GM18508 (cell line): ENCODE results near the gene SDE2.
"Not testable (repeated sequence)": the region's sequence is repeated elsewhere in the genome, so short reads cannot be mapped to it uniquely, and the experiment has no call there.

ENCODE experiments used
- ATAC-seq: cut with Tn5 transposase; IDR thresholded peaks from one replicate; pipeline ENCODE4 v1.9.1; 2021; ENCODE audit warnings: moderate number of reproducible peaks; ENCODE audit not compliant: insufficient read depth, unreplicated experiment

Gene SDE2

DNA sequence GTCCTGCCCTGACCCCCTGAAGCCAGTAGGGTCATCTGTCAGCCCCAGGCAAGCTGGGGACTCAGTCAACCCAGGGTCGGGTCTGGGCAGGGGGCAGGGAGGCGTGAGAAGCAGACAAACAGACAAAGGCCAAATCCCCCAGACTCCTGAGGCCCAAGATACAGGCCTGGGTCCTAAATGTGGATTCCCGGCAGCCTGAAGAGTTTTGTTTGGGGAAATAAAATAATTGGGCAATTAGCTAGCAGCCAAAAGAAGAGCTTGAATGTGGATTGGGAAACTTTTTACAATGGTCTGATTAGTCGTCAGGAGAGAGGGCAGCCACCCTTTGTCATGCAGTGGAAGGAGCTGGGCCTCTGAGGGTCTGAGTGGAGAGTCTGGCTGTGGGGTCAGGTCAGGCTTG, 53.6 kb downstream of the SDE2 start:
- no peak for ATAC-seq

DNA sequence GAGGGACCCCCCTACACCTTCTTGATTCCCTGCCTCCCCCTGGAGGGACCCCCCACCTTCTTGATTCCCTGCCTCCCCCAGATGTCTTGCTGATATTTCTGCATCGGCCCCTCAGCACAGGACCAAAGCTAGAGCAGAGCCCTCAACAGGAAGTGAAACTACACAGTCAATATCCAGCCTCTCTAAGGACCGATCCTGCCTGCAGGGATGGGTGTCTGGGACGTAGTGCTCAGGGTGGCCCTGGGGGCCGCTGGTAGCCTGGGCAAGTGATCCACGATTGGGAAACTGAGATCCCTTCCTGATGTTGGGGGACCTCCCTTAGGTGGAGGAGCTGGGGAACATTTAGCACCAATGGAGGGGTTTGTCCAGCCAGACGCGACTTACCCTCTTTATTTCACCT, 54.2 kb downstream of the SDE2 start:
- ATAC-seq = peak; percentile 50

DNA sequence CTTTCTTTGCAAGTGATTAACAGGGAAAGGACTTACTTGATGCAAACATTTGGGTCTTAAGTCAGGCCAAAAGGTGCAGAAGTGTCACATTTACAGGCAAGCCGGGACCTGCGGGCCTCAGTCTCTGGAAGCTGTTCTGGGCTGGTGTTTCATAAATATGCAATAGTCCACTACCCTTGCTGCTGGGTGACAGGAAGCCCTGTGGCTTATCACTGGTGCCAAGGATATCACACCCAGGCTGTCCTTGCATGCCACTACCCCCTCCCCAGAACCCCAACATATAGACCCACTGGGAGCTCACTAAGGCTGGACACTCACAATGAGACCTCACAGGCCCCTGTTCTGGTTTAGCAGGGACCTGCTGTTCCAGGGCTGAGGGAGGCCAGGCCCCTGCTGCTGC, 54.8 kb downstream of the SDE2 start:
- no peak for ATAC-seq

DNA sequence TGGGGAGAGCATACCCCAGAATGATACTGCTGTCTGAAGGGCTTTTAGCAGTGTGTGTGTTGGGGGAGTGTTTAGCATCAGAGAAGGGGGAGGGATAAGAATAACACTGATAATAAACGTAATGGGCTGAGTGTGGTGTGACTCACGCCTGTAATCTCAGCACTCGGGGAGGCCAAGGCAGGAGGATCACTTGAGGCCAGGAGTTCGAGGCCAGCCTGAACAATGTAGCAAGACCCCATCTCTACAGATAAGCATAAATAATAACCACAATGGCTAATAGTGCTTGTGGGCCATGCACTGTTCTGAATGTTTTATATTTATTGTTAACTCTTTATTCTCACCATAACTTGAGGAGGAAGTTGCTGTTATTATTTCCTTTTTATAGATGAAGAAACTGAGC, 55.6 kb downstream of the SDE2 start:
- no peak for ATAC-seq

DNA sequence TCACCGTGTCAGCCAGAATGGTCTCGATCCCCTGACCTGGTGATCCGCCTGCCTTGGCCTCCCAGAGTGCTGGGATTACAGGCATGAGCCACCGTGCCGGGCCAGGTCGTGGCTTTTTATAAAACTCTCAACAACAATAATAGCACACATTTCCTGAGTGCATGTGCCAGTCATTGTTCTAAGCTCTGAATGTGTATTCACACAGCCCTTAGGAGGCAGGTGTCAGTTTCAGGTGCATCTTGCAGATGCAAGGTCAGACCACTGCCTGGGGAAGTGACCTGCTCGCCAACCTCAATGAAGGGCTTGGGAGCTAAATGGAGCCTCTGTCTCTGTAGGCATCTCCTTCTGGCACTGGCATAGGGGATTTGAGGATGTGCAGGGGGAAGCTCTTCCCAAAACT, 56.6 kb downstream of the SDE2 start:
- ATAC-seq = no peak

DNA sequence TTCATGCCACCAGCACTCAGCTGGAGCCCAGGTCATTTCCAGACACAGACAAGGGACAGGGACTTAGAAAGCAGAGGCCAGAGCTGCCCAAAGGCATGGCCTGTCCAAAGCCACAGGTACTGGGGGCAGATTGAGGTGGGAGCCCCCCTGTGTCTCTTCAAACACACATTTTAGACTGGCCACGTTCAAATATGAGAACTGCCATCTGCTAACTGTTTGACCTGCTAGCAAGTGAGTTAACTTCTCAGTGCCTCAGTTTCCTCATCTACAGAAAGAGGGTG, 57.3 kb downstream of the SDE2 start:
- no peak for ATAC-seq

DNA sequence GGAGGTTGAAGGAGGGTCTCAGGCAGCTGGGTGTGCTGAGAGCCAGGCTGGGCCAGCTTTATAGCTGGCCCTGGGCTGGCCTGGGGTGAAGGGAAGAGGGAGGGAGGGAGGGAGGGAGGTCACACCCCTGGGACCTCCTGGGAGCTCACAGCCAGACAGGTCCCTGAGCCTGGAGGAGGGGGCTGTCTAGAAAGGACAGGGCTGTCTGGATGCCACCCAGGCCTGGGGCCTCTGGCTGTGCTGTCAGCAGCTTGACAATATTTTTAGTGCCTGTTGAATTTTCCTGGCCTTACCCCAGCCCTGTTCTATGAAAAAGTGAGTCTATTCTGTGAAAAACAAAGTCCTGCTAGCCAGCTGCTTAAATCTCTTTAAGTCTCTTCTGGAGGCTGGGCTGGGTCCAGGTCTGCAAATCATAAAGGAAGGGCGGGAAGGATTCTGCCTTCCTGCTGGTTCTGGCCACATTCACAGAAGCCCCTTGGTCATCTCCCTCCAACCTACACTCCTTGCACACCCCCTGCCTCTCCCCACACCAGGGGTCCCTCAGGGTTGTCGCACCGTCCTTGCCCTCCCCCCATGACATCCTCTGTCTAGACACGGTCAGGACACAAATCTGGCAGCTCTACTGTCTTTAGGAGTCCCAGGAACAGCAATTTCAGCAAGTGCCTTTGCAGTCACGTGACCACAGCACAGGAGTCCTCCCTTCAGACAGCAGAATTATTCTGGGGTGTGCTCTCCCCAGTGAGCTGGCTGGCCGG, 57.8 kb downstream of the SDE2 start, which contains the start of gene LEFTY2:
Gene LEFTY2, minus strand, starts transcription at position 34 of the 755 bp plus-strand sequence. CDS start 80 bp downstream, outside the sequence.
- ATAC-seq = no peak

DNA sequence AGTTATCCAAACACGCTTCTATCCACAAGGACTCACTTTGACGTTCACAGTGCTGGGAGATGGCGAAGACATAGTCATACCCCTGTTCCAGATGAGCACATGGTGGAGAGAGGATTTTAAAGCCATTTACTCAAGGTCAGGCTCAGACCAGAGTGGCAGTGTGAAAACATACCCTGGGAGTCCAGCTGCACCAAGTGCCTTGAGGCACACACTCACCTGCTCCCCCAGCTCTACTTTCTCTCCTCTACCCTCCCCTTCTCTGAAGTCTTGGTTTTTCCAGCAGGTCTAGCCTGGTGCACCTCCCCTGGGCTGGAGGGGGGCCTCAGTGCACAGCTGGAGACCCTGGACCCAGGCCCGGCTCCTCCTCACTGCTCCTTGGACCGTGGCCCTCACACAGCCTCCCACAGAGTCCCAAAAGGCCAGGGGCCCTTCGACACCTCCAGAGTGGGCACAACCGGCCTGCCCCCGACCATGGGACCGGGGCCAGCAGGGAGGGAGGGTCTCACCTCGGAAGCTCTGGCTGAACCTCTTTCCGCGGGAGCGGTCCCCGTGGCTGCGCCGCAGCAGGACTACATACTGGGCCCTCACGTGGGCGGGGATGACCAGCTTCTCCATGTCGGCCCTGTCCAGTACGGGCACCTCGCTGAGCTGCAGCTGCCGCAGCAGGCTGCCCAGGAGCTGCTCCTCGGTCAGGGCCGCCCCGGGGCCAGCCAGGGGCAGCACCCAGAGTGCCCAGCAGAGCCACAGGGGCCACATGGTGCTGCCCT, 58.6 kb downstream of the SDE2 start:
- no peak for ATAC-seq

DNA sequence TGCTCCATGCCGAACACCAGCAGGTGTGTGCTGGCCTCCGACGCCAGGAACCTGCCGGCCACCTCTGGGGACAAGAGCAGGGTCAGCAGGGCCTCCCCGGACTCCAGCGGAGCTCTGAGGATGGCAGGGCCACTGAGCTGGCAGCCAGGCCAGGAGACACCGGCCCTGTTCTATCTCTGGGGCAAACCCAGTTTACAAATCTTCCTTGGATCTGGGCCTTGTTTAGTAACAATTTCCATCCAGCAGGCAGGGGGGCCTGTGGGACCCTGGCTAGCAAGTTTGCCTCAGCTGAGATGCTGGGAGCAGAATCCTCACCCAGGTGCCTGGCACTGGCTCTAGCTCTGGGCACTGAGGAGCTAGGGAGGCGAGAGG, 59.2 kb downstream of the SDE2 start:
- not testable (repeated sequence) for ATAC-seq

DNA sequence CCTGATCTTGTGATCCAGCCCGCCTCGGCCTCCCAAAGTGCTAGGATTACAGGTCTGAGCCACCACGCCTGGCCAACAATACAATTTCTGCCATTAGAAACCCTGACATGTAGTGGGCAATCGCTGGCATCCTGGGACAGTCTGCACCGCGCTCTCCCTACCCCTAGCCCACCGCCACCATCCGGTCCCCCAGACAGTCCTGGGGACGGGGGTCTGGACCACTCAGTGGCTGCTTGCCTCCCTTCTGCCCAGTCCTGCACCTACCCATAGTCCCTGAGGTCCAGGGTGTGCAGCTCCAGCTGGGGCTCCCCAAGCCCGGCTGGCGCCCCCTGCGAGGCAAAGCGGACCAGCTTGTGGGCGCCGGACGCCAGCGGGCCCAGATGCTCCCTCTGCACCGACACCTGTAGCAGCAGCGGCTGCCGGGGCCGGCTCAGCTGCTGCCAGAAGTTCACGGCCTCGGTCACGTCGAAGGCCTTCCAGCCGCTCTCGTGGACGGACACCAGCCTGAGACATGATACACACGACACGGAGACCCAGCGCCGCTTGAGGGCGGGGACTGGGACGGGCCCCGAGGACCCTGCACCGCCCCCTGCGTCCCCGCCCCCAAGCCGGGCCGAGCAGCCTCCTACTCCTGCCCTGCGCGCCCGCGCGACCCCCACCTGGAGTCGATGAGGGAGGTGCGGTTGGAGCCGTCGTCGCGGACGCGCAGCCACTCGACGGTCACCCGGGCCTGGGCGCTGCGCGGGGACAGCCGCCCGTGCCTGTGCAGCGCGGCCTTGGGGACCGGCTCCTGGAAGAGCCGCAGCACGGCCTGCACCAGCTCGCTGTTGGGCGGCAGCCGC, 59.8 kb downstream of the SDE2 start:
- ATAC-seq = not testable (repeated sequence)

DNA sequence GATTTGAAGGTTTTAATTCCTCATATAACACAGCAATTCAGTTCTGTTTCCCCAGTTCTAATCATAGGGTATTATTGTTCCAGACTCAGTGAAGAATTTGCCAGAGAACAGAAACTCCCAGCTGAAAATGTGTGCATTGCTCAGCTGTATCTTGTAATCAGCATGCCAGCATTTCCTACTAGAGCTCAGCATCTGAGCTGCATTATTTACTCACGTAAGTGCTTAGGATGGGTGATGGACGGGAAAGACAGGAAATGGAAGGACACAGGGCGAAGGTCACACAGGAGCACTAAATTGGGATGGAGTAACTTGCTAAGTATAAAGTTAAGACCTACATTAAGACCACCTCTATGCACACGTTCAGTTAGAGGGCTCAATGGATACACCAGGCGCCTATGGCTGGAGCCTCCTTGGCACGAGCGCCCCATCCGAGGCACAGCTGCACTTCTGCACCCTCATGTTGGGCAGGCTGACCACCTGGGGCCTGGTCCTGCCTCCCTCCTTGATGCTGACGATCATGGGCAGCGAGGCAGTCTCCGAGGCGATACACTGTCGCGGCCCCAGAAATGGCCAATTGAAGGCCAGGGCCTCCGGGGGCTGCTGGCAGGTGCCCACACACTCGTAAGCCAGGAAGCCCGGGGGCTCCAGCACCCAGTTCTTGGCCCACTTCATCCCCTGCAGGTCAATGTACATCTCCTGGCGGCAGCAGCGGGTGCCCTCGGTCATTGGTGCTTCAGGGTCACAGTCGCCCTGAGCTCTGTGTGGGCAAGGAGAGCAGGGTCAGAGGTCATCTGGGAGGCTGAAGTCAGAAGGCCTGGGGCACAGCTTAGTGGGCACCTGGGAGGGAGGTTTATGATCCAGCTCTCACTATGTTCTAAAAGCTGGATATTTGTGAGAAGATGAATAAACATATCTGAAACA, 61.8 kb downstream of the SDE2 start:
- ATAC-seq = no peak

DNA sequence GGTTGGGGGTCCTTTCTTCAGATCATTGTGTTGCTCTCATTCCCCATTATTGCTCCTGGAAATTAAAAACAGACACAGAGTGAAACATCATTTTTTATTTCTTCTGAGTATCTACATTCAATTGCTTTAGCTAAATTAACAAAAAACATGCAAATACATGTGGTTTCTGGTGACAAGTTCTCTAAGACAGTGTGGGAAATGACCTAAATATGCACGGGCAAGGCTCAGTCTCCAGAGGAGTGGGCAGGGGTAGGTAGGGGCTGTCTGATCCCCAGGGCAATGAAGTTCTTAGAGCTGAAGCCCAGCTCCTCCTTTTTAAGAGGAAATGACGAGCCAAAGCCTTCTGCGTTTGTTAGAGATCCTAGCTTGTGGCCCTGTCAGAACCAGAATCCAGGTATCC, 62.6 kb downstream of the SDE2 start:
- no peak for ATAC-seq

DNA sequence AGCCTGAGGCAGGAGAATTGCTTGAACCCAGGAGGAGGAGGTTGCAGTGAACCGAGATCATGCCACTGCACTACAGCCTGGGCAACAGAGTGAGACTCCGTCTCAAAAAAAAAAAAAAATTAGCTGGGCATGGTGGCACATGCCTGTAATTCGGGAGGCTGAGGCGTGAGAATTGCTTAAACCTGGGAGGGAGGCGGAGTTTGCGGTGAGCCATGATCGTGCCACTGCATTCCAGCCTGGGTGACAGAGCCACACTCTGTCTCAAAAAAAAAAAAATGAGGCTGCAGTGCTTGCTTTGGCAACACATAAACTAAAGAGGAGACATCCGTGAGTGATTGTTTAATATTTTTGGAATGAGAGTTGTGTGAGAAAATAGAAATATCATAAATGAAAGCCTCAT, 63.1 kb downstream of the SDE2 start:
- ATAC-seq = not testable (repeated sequence)

DNA sequence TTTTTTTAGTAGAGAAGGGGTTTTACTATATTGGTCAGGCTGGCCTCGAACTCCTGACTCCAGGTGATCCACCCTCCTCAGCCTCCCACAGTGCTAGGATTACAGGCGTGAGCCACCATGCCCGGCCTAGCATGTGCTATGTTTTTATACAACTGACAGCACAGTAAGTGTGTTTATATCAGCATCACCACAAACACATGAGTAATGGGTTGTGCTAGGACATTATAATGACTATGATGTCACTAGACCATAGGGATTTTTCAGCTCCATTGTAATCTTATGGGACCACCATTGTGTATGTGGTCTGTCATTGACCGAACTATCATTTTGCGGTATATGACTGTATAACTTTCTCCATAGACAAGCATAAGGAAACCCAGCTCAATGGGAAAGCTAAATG, 64.4 kb downstream of the SDE2 start:
- ATAC-seq = no peak

DNA sequence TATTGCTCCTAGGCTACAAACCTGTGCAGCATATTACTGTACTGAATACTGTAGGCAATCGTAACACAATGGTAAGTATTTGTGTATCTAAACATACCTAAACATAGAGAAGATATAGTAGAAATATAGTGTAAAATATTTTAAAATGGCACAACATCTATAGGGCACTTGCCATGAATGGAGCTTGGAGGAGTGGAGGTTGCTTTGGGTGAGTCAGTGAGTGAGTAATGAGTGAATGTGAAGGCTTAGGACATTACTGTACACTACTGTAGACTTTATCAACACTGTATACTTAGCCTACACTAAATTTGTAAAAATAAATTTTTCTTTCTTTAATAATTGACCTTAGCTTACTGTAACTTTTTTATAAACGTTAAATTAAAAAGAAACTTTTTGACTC, 66.1 kb downstream of the SDE2 start:
- no peak for ATAC-seq
